ENCODE measurements around the gene PAQR5.
"Not testable (repeated sequence)": the region's sequence is repeated elsewhere in the genome, so short reads cannot be mapped to it uniquely, and the experiment has no call there.

PAQR5 gene

GRCh38 chr15:69298354-69298696 is 387 bp upstream of the PAQR5 start:
- no peak overlapping the region for H3K4me3 ChIP-seq (ENCODE audit: low read depth in 1 of 2, low read length in 2 of 2)
- no peak overlapping the region for H2AFZ ChIP-seq (ENCODE audit: low read depth, low read length)
- no peak overlapping the region for H3K9ac ChIP-seq (ENCODE audit: low read depth, low read length)

GRCh38 chr15:69299451-69299886 is 757 bp downstream of the PAQR5 start:
- no peaks in the 10 kb centered on the region for H3K36me3 ChIP-seq (ENCODE audit: insufficient read depth, low read length)
- no peaks in the 10 kb centered on the region for H3K79me2 ChIP-seq (ENCODE audit: insufficient read depth, low read length)
- no peaks in the 10 kb centered on the region for H3K4me1 ChIP-seq (ENCODE audit: insufficient read depth, low read length)
- TF ChIP-seq CTCF (IDR thresholded peaks at IDR 0.05; ENCODE audit: borderline replicate concordance, extremely low read depth, low read length, poor library complexity, severe bottlenecking) (no peak), EZH2 (IDR thresholded peaks at IDR 0.05; ENCODE audit: borderline replicate concordance, low read depth, low read length, severe bottlenecking) (no peak)
- no peak overlapping the region for H3K9ac ChIP-seq (ENCODE audit: low read depth, low read length)
- H3K27me3 ChIP-seq (ENCODE audit: insufficient read depth, low read length, poor library complexity): no peaks in the 10 kb centered on the region
- DNase-seq (no peak), ATAC-seq (ENCODE audit: insufficient read depth, low read depth) (no peak)
- peaks cover 3% of the 10 kb centered on the region; the same call in 1 of the 2 replicates for H4K20me1 ChIP-seq (ENCODE audit: insufficient read depth, low read length)
- no peaks in the 10 kb centered on the region for H3K9me3 ChIP-seq (ENCODE audit: insufficient read depth, low read length, severe bottlenecking)
- no peak overlapping the region for H3K27ac ChIP-seq (ENCODE audit: low read length)
- H3K4me3 ChIP-seq (ENCODE audit: low read depth in 1 of 2, low read length in 2 of 2): no peak overlapping the region
- H3K4me2 ChIP-seq (ENCODE audit: insufficient read depth, low read length): no peak overlapping the region
- no peak overlapping the region for H2AFZ ChIP-seq (ENCODE audit: low read depth, low read length)

More at GRCh38 chr15:69298354-69298696, 387 bp upstream of the PAQR5 start:
- H3K27me3 ChIP-seq (ENCODE audit: insufficient read depth, low read length, poor library complexity): no peaks in the 10 kb centered on the region
- no peaks in the 10 kb centered on the region for H3K79me2 ChIP-seq (ENCODE audit: insufficient read depth, low read length)
- H3K4me1 ChIP-seq (ENCODE audit: insufficient read depth, low read length): no peaks in the 10 kb centered on the region
- no peaks in the 10 kb centered on the region for H3K36me3 ChIP-seq (ENCODE audit: insufficient read depth, low read length)
- no peak overlapping the region for H3K4me2 ChIP-seq (ENCODE audit: insufficient read depth, low read length)
- H3K9me3 ChIP-seq (ENCODE audit: insufficient read depth, low read length, severe bottlenecking): no peaks in the 10 kb centered on the region
- H4K20me1 ChIP-seq (ENCODE audit: insufficient read depth, low read length): peaks cover 3% of the 10 kb centered on the region; the same call in 1 of the 2 replicates
- no peak for DNase-seq
- H3K27ac ChIP-seq (ENCODE audit: low read length): no peak overlapping the region
- TF ChIP-seq CTCF (IDR thresholded peaks at IDR 0.05; ENCODE audit: borderline replicate concordance, extremely low read depth, low read length, poor library complexity, severe bottlenecking) (no peak), EZH2 (IDR thresholded peaks at IDR 0.05; ENCODE audit: borderline replicate concordance, low read depth, low read length, severe bottlenecking) (no peak)
- no peak for ATAC-seq (ENCODE audit: insufficient read depth, low read depth)

GRCh38 chr15:69299943-69300588 is 1.4 kb downstream of the PAQR5 start:
- H3K9me3 ChIP-seq (ENCODE audit: insufficient read depth, low read length, severe bottlenecking): no peaks in the 10 kb centered on the region
- no peak overlapping the region for H3K9ac ChIP-seq (ENCODE audit: low read depth, low read length)
- no peak overlapping the region for H3K4me2 ChIP-seq (ENCODE audit: insufficient read depth, low read length)
- no peak overlapping the region for H2AFZ ChIP-seq (ENCODE audit: low read depth, low read length)
- H3K4me1 ChIP-seq (ENCODE audit: insufficient read depth, low read length): no peaks in the 10 kb centered on the region
- H3K4me3 ChIP-seq (ENCODE audit: low read depth in 1 of 2, low read length in 2 of 2): no peak overlapping the region
- peaks cover 3% of the 10 kb centered on the region; the same call in 1 of the 2 replicates for H4K20me1 ChIP-seq (ENCODE audit: insufficient read depth, low read length)
- no peak for DNase-seq
- H3K79me2 ChIP-seq (ENCODE audit: insufficient read depth, low read length): no peaks in the 10 kb centered on the region
- ATAC-seq (ENCODE audit: insufficient read depth, low read depth): no peak
- no peaks in the 10 kb centered on the region for H3K27me3 ChIP-seq (ENCODE audit: insufficient read depth, low read length, poor library complexity)
- H3K27ac ChIP-seq (ENCODE audit: low read length): no peak overlapping the region
- TF ChIP-seq CTCF (IDR thresholded peaks at IDR 0.05; ENCODE audit: borderline replicate concordance, extremely low read depth, low read length, poor library complexity, severe bottlenecking) (no peak), EZH2 (IDR thresholded peaks at IDR 0.05; ENCODE audit: borderline replicate concordance, low read depth, low read length, severe bottlenecking) (no peak)
- H3K36me3 ChIP-seq (ENCODE audit: insufficient read depth, low read length): no peaks in the 10 kb centered on the region

GRCh38 chr15:69301101-69301500 is 2.4 kb downstream of the PAQR5 start:
- H3K4me2 ChIP-seq (ENCODE audit: insufficient read depth, low read length); DNase-seq; H3K27ac ChIP-seq (ENCODE audit: low read length): not testable (repeated sequence)

GRCh38 chr15:69302087-69302486 is 3.4 kb downstream of the PAQR5 start:
- not testable (repeated sequence) for H3K4me2 ChIP-seq (ENCODE audit: insufficient read depth, low read length); DNase-seq; H3K9ac ChIP-seq (ENCODE audit: low read depth, low read length); H3K79me2 ChIP-seq (ENCODE audit: insufficient read depth, low read length); H3K27me3 ChIP-seq (ENCODE audit: insufficient read depth, low read length, poor library complexity); H3K36me3 ChIP-seq (ENCODE audit: insufficient read depth, low read length); H4K20me1 ChIP-seq (ENCODE audit: insufficient read depth, low read length); H3K4me1 ChIP-seq (ENCODE audit: insufficient read depth, low read length); H3K9me3 ChIP-seq (ENCODE audit: insufficient read depth, low read length, severe bottlenecking); H3K27ac ChIP-seq (ENCODE audit: low read length); ATAC-seq (ENCODE audit: insufficient read depth, low read depth); H2AFZ ChIP-seq (ENCODE audit: low read depth, low read length); H3K4me3 ChIP-seq (ENCODE audit: low read depth in 1 of 2, low read length in 2 of 2)

More at GRCh38 chr15:69301101-69301500, 2.4 kb downstream of the PAQR5 start:
- not testable (repeated sequence) for H3K9me3 ChIP-seq (ENCODE audit: insufficient read depth, low read length, severe bottlenecking); H3K4me3 ChIP-seq (ENCODE audit: low read depth in 1 of 2, low read length in 2 of 2); H3K4me1 ChIP-seq (ENCODE audit: insufficient read depth, low read length); H3K79me2 ChIP-seq (ENCODE audit: insufficient read depth, low read length); H4K20me1 ChIP-seq (ENCODE audit: insufficient read depth, low read length); H3K9ac ChIP-seq (ENCODE audit: low read depth, low read length); H3K36me3 ChIP-seq (ENCODE audit: insufficient read depth, low read length); H2AFZ ChIP-seq (ENCODE audit: low read depth, low read length); H3K27me3 ChIP-seq (ENCODE audit: insufficient read depth, low read length, poor library complexity); ATAC-seq (ENCODE audit: insufficient read depth, low read depth)

All from DND-41 (cell line).